Stimulated activated CD4-positive, alpha-beta T cell treated with anti-CD3 and anti-CD28 coated beads, Interleukin-4, amount 100 ng/mL, for 24 hours (primary cell): ENCODE data around the gene GMPR.
"Not testable (repeated sequence)": the region's sequence is repeated elsewhere in the genome, so short reads cannot be mapped to it uniquely, and the experiment has no call there.

Experiments
- DNase-seq: peaks from one replicate; pipeline ENCODE4 v3.0.0-alpha.2; 2020

The GMPR gene

GRCh38 chr6:16238057-16238962 is at the start of gene GMPR:
Gene GMPR (plus strand): TSS chr6:16238587. CDS start chr6:16238694, 107 bp downstream.
- peak; percentile 62 for DNase-seq

DNA sequence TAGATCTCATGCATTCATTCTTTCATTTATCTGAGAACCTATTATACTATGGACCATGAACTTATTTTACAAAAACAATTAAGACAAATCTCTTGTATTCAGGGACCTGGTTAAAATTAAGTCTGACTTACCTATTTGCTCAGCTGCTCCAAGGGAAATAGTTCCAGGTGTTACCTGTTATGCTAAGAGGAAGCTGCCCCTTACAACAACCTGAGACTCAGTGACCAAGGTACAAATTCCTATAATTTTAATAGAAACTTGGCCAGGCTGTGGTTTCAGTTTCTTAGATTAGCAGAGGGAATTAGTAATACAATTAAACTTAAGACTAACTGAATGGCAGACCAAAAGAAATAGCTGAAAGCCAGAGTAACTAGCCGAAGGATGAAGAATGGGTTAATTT is 48.2 kb upstream of the GMPR start:
- no peak for DNase-seq

GRCh38 chr6:16196260-16196983 is 42.0 kb upstream of the GMPR start:
- DNase-seq, result no peak

- no peak for DNase-seq
Measured at GRCh38 chr6:16196984-16197546, 41.3 kb upstream of the GMPR start.

GRCh38 chr6:16198061-16198705 is 40.2 kb upstream of the GMPR start:
- no peak for DNase-seq

DNA sequence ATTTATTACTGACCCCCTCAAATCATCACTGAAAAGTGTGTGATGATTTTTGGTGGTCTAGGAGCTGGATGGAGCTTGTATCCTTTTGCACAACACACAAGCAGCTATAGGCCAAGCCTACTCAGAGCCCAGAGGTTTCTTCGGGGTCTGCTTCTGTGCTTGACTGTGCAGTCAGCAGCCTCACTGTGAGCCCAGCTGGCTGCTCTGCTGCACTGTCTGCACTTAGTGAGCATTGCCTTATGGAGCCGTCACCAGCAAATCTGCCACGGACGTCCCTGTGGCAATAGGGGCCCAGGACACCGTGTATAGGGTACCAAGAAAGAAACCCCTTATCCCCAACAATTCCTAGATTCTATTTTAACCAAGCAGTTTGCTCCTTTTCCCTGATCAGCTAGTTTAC is 38.6 kb upstream of the GMPR start:
- no peak for DNase-seq

DNA sequence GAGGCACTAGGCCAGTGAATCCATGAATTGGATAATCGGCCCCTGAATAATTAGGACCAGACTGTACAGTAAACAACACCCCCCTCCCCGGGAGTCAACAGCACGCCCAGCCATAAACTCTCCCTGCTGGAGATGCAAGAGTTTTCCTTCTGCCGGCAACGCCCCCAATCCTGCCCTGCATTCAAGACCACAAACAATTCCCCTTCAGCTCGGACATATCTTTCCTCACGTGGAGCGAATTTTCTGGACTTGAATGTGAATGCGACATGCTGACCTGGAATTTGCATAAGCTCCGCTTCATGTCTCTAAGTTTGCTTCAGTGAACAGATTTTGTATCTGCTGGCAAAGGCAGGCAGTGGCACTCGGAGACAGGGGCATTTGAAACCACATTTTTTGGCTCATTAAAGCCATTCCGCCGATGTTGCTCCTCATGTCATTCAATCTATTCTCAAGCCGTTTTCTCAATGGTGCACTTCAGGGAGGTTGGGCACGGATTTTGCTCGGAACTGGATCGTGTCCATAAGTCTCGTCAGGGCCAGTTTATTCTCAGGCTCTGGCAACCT is 38.0 kb upstream of the GMPR start:
- DNase-seq, result no peak

DNA sequence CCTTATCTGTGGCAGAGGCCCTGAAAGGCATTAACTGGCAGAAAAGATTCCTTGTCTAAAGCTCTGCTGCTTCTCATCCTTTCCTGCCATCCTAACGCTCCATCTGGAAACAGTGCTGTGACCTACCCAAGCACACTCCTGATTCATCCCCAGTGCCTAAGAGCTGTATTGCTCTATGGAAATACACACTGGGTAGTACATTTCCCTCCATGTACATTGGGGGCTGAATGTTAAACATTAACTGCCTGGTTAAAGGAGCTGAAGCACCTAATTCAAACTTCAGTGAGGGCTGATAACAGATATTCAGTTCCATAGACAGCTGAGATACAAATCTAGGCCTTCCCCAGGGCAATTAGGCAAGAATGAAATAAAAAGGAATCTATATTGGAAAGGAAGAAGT is 36.7 kb upstream of the GMPR start:
- DNase-seq, result no peak

GRCh38 chr6:16204653-16205376 is 33.6 kb upstream of the GMPR start:
- no peak for DNase-seq

GRCh38 chr6:16205377-16206144 is 32.8 kb upstream of the GMPR start:
- DNase-seq, result no peak

DNA sequence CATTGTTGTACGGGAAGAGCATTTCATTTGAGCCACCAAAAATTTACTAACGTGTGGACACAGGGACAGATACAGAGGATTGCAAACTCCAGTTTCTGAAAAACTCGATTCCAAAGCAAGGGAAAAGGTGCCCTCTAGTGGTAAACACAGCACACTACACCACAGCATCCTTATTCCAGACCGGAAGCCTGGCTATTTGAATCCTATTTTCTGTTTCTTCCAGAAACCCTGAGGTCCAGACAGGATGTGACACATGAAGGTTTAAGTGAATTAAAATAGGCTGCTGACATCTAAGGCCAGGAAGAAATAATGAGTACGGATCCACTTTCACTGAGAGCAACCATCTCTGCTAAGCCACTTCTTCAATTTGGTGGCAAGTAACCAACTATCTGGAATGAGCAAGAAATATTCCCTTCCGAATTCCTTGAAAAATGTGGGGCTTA is 31.8 kb upstream of the GMPR start:
- peak; percentile 48 for DNase-seq

- DNase-seq, result no peak
Measured at GRCh38 chr6:16208989-16209388, 29.4 kb upstream of the GMPR start.

GRCh38 chr6:16209539-16209938 is 28.8 kb upstream of the GMPR start:
- no peak for DNase-seq

- DNase-seq, result no peak
Measured at GRCh38 chr6:16212276-16212675, 26.1 kb upstream of the GMPR start.

DNA sequence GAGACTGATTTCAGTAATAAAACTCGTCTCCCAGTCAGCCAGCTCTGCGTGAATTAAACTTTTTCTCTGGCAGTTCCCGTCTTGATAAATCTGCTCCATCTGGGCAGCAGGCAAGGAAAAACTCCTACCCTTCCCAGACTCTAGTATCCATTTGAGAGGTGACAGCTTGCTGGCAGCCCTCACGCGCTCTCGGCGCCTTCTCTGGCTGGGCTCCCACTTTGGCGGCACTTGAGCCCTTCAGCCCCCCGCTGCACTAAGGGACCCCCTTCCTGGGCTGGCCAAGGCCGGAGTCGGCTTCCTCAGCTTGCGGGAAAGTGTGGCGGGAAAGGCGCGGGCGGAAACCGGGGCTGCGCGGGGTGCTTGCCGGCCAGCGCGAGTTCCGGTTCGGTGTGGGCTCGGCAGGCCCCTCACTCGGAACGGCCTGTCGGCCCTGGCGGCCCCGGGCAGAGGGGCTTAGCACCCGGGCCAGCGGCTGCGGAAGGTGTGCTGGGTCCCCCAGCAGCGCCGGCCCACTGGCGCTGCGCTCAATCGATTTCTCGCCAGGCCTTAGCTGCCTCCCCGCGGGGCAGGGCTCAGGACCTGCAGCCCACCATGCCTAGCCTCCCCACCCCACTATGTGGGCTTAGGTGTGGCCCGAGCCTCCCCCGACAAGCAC is 21.8 kb upstream of the GMPR start:
- no peak for DNase-seq

DNA sequence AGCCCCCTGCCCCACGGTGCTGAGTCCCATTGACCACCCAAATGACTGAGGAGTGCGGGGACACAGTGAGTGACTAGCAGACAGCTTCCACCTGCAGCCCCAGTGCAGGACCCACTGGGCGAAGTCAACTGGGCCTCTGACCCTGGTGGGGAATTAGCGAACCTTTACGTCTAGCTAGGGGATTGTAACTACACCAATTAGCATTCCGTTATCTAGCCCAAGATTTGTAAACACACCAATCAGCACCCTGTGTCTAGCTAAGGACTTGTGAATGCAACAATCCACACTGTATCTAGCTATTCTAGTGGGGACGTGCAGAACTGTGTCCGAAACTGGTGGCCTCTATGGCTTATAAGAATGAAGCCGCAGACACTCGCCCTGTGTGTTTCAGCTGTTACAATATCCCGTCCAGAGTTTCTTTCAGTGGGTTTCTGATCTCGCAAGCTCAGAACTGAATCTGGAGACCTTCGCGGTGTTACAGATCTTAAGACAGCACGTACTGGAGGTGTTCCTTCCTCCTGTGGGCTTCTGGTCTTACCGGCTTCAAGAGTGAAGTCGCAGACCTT is 21.1 kb upstream of the GMPR start:
- no peak for DNase-seq

GRCh38 chr6:16222826-16223225 is 15.6 kb upstream of the GMPR start:
- no peak for DNase-seq

GRCh38 chr6:16223362-16223761 is 15.0 kb upstream of the GMPR start:
- DNase-seq, result no peak

GRCh38 chr6:16224409-16224808 is 14.0 kb upstream of the GMPR start:
- DNase-seq, result no peak

GRCh38 chr6:16225062-16225731 is 13.2 kb upstream of the GMPR start:
- DNase-seq, result not testable (repeated sequence)
